SK-N-SH (cell line): ENCODE results near the gene HDGF. TPM values are rescaled to one million over a fixed set of nuclear protein-coding genes. Genes with fewer than 3 reads are reported as not detected.
A peak's percentile ranks its signal among the peaks of the same experiment; 100 is the strongest.

Source experiments
- CTCF ChIA-PET: fragments of 300-600, 350-600 bp; formaldehyde crosslinking; extraction: SDS; loops from one replicate; lab custom pipeline; 2021; lab: Yijun Ruan, JAX
- POLR2A ChIA-PET: fragments of 350-600 bp; sonication (Branson Sonifier 250); formaldehyde crosslinking; extraction: SDS; loops from one replicate; lab custom pipeline; 2020; ENCODE audit warnings: antibody characterized with exemption, inconsistent platforms; lab: Yijun Ruan, JAX
- DNase-seq: peaks from one replicate; pipeline ENCODE4 v3.0.0; 2012
- H2AFZ ChIP-seq: fragments of 200-600 bp; sonication (generic); 2 replicates; pipeline ENCODE4 v1.8.1; 2016; ENCODE audit warnings: antibody characterized with exemption, mild to moderate bottlenecking, low read depth
- H3F3A ChIP-seq: fragments of 200-600 bp; sonication (generic); replicated peaks from 2 replicates; pipeline ENCODE3; 2016; ENCODE audit warnings: antibody characterized with exemption, mild to moderate bottlenecking; ENCODE audit not compliant: insufficient read depth
- H3K27ac ChIP-seq, 2 experiments: fragments of 200-500 bp in 1 of 2; fragments of 200-600 bp in 1 of 2; sonication (Bioruptor generic) in 1 of 2; sonication (generic), shearing (Covaris generic) in 1 of 2; 2 replicates each; pipeline versions ENCODE4 v1.5.1 to v1.6.1; 2014 to 2016; ENCODE audit warnings: low read depth in 2 of 2, inconsistent platforms in 1 of 2, low read length in 1 of 2, mild to moderate bottlenecking in 1 of 2, mixed read lengths in 1 of 2
- H3K27me3 ChIP-seq: fragments of 200-600 bp; sonication (generic), shearing (Covaris generic); 2 replicates; pipeline ENCODE4 v1.6.1; 2016; ENCODE audit warnings: mixed run types; ENCODE audit not compliant: insufficient read depth
- H3K36me3 ChIP-seq, 2 experiments: fragments of 200-500 bp in 1 of 2; fragments of 200-600 bp in 1 of 2; sonication (Bioruptor generic) in 1 of 2; sonication (generic) in 1 of 2; replicated peaks in 1 of 2; 2 replicates each; pipeline versions ENCODE3 to v1.5.1; 2014 to 2016; ENCODE audit warnings: low read length in 1 of 2, mild to moderate bottlenecking in 1 of 2; ENCODE audit not compliant: insufficient read depth in 2 of 2, control insufficient read depth in 1 of 2
- H3K4me1 ChIP-seq, 2 experiments: fragments of 200-500 bp in 1 of 2; fragments of 200-600 bp in 1 of 2; sonication (Bioruptor generic) in 1 of 2; sonication (generic), shearing (Covaris generic) in 1 of 2; 2 replicates each; pipeline versions ENCODE4 v1.5.1 to v1.6.1; 2014 to 2016; ENCODE audit warnings: low read depth in 1 of 2, low read length in 1 of 2, mixed run types in 1 of 2; ENCODE audit not compliant: insufficient read depth in 2 of 2, control insufficient read depth in 1 of 2
- H3K4me2 ChIP-seq: fragments of 200-600 bp; sonication (generic), shearing (Covaris generic); 2 replicates; pipeline ENCODE4 v1.6.1; 2017; ENCODE audit warnings: mixed run types
- H3K4me3 ChIP-seq, 2 experiments: fragments of 200-500 bp in 1 of 2; fragments of 200-600 bp in 1 of 2; sonication (Bioruptor generic) in 1 of 2; sonication (generic), shearing (Covaris generic) in 1 of 2; 2 replicates each; pipeline versions ENCODE4 v1.5.1 to v1.8.1; 2014 to 2016; ENCODE audit warnings: low read depth in 2 of 2, inconsistent platforms in 1 of 2, low read length in 1 of 2, mild to moderate bottlenecking in 1 of 2, mixed read lengths in 1 of 2, moderate library complexity in 1 of 2
- H3K79me2 ChIP-seq: fragments of 200-600 bp; sonication (generic); 2 replicates; pipeline ENCODE4 v1.8.1; 2017; ENCODE audit warnings: mild to moderate bottlenecking; ENCODE audit not compliant: insufficient read depth
- H3K9ac ChIP-seq: fragments of 200-600 bp; sonication (generic); 2 replicates; pipeline ENCODE4 v1.6.1; 2017; ENCODE audit warnings: mixed run types
- H3K9me2 ChIP-seq: fragments of 200-600 bp; sonication (generic); 2 replicates; pipeline ENCODE4 v1.6.1; 2017; ENCODE audit warnings: mixed run types
- H3K9me3 ChIP-seq: fragments of 200-600 bp; sonication (generic); 2 replicates; pipeline ENCODE4 v1.6.1; 2017; ENCODE audit warnings: mixed run types, mild to moderate bottlenecking, moderate library complexity
- H4K20me1 ChIP-seq: fragments of 200-600 bp; sonication (generic); 2 replicates; pipeline ENCODE4 v1.6.1; 2017; ENCODE audit warnings: mild to moderate bottlenecking, mixed run types; ENCODE audit not compliant: insufficient read depth
- FOSL2 ChIP-seq: IDR thresholded peaks from 2 replicates; pipeline ENCODE4 v1.4.0; 2012; ENCODE audit warnings: low read depth, mild to moderate bottlenecking, moderate library complexity, borderline replicate concordance
- JUND ChIP-seq: IDR thresholded peaks from 2 replicates; pipeline ENCODE4 v1.4.0; 2012
- MEF2A ChIP-seq: IDR thresholded peaks from 2 replicates; pipeline ENCODE4 v1.4.0; 2012; ENCODE audit warnings: low read depth, borderline replicate concordance
- NRF1 ChIP-seq: IDR thresholded peaks from 2 replicates; pipeline ENCODE4 v1.6.1; 2012; ENCODE audit warnings: low read depth, mild to moderate bottlenecking, low read length
- SIN3A ChIP-seq: IDR thresholded peaks from 2 replicates; pipeline ENCODE4 v1.6.1; 2012; ENCODE audit warnings: low read depth, mild to moderate bottlenecking, low read length, moderate library complexity, borderline replicate concordance
- SMC3 ChIP-seq: IDR thresholded peaks from 2 replicates; pipeline ENCODE4 v1.6.1; 2012; ENCODE audit warnings: low read depth, low read length, improper control_type of control experiment
- TCF12 ChIP-seq: IDR thresholded peaks from 2 replicates; pipeline ENCODE4 v1.4.0; 2012
- polyA plus RNA-seq, 3 experiments: library from polyadenylated mRNA; depleted of rRNA; stranded (reverse); fragments of >200 nt; gene quantifications; 2 replicates each; pipeline ENCODE4 v1.2.3, GENCODE V29; 2012
- TF ChIP-seq, protein P1 (sequence below): IDR thresholded peaks from 2 replicates; pipeline ENCODE4 v1.4.0; 2012; ENCODE audit warnings: low read depth, borderline replicate concordance
- TF ChIP-seq, protein P2 (sequence below): IDR thresholded peaks from 2 replicates; pipeline ENCODE4; 2012
- TF ChIP-seq, protein P3 (sequence below): fragments of 150-350 bp; IDR thresholded peaks from 2 replicates; pipeline ENCODE4 v1.6.1; 2017; ENCODE audit warnings: antibody characterized with exemption, low read length, low read depth, borderline replicate concordance

Gene HDGF
- polyA plus RNA-seq, 1 of the 3 experiments (the other 2 are of a cell fraction), result 152 TPM

DNA sequence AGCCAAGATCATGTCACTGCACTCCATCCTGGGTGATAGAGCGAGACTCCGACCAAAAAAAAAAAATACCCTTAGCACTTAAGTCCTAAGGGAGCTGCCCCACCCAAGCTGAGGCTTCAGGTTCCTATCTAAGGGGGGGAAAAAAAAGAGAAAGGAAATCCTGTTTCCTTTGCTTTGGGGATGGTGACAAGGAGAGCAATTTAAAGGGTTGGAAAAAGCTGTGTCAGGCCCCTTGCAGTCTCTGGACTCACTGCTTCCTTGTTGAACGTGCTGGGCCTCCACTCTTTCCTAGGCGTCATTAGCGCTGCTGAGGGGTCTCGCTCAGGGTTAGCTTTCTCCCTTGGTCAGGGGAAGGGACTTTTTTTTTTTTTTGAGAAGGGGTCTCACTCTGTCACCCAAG is 34.0 kb upstream of the HDGF start (continued):
- TF ChIP-seq, protein P1, sequence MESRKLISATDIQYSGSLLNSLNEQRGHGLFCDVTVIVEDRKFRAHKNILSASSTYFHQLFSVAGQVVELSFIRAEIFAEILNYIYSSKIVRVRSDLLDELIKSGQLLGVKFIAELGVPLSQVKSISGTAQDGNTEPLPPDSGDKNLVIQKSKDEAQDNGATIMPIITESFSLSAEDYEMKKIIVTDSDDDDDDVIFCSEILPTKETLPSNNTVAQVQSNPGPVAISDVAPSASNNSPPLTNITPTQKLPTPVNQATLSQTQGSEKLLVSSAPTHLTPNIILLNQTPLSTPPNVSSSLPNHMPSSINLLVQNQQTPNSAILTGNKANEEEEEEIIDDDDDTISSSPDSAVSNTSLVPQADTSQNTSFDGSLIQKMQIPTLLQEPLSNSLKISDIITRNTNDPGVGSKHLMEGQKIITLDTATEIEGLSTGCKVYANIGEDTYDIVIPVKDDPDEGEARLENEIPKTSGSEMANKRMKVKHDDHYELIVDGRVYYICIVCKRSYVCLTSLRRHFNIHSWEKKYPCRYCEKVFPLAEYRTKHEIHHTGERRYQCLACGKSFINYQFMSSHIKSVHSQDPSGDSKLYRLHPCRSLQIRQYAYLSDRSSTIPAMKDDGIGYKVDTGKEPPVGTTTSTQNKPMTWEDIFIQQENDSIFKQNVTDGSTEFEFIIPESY, result no peak
- TF ChIP-seq MEF2A (no peak), SIN3A (no peak)

DNA sequence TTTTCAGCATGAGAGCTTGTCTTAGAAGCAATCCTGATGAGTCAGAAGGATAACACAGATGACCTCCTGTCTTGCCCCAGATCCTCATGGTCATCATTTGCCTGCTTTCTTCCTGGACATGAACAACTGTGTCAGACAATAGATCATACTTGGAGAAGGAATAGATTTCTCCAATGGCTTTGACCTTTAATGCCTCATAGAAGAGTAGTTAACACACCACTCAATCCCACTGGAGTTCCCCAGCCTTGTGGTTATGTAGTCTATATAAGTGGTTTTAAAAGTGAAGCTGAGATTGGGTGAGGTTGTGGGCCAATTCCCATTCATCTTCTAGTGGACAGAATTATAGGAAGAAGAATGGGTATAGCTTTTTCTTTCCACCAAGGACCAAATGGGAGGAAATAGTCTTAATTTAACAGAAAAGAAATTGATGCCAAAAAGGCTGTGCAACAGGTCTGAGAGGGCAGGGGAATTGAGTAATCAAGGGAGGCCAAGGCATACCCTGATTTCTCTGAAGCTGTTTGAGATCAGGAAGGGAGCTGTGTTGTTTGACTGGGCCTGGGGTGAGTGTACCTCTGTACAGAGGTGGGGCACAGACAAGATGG is 30.2 kb upstream of the HDGF start:
- Histone ChIP-seq H3K79me2 (peaks cover 80% of the 10 kb centered on the region), H3K4me3 (no peak overlapping the region), H2AFZ (no peak overlapping the region), H3K27ac (peak overlapping the region; percentile 2 to 43; a peak in 2 of 4 replicates), H3K9me3 (no peaks in the 10 kb centered on the region), H3K27me3 (no peaks in the 10 kb centered on the region), H3K4me2 (peak overlapping the region; percentile 27; the same call in 1 of the 2 replicates), H3K36me3 (peaks cover 26 to 28% of the 10 kb centered on the region in 2 experiments)
- ChIA-PET CTCF (interaction anchor here (0.6 to 5.3 kb wide), 12 partner anchors 9 to 146 kb away, joined by 3 to 39 read pairs (median 6); partner anchors contain the start of genes INSRR and NTRK1), POLR2A (interaction anchor here (0.7 kb wide), 1 partner anchor 161 kb away, joined by 3 read pairs; no protein-coding TSS in a partner anchor)
- TF ChIP-seq SMC3, result no peak
- TF ChIP-seq, protein P2, sequence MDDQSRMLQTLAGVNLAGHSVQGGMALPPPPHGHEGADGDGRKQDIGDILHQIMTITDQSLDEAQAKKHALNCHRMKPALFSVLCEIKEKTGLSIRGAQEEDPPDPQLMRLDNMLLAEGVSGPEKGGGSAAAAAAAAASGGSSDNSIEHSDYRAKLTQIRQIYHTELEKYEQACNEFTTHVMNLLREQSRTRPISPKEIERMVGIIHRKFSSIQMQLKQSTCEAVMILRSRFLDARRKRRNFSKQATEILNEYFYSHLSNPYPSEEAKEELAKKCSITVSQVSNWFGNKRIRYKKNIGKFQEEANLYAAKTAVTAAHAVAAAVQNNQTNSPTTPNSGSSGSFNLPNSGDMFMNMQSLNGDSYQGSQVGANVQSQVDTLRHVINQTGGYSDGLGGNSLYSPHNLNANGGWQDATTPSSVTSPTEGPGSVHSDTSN, result peak; percentile 44
- TF ChIP-seq FOSL2, result peak; percentile 46; the same call in 1 of the 2 replicates
- TF ChIP-seq TCF12, result peak; percentile 31; the same call in 1 of the 2 replicates
- no peak for TF ChIP-seq NRF1
- TF ChIP-seq, protein P3, sequence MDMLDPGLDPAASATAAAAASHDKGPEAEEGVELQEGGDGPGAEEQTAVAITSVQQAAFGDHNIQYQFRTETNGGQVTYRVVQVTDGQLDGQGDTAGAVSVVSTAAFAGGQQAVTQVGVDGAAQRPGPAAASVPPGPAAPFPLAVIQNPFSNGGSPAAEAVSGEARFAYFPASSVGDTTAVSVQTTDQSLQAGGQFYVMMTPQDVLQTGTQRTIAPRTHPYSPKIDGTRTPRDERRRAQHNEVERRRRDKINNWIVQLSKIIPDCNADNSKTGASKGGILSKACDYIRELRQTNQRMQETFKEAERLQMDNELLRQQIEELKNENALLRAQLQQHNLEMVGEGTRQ, result no peak
- TF ChIP-seq JUND, result peak; percentile 51
- TF ChIP-seq, all 33 proteins: peak for 4
- no peak for DNase-seq
- Histone ChIP-seq H3F3A (peaks cover 28% of the 10 kb centered on the region), H3K9me2 (no peaks in the 10 kb centered on the region), H4K20me1 (peaks cover 50% of the 10 kb centered on the region), H3K9ac (no peak overlapping the region), H3K4me1 (peaks cover 9 to 13% of the 10 kb centered on the region in 2 experiments; a peak in 3 of 4 replicates)
